GM21825 (cell line): ENCODE measurements around the gene METTL4.
A peak's percentile ranks its signal among the peaks of the same experiment; 100 is the strongest.

ENCODE experiments used
- ATAC-seq: cut with Tn5 transposase; IDR thresholded peaks from one replicate; pipeline ENCODE4 v1.9.1; 2021; ENCODE audit warnings: mild to moderate bottlenecking, moderate library complexity; ENCODE audit not compliant: unreplicated experiment

METTL4 gene, protein sequence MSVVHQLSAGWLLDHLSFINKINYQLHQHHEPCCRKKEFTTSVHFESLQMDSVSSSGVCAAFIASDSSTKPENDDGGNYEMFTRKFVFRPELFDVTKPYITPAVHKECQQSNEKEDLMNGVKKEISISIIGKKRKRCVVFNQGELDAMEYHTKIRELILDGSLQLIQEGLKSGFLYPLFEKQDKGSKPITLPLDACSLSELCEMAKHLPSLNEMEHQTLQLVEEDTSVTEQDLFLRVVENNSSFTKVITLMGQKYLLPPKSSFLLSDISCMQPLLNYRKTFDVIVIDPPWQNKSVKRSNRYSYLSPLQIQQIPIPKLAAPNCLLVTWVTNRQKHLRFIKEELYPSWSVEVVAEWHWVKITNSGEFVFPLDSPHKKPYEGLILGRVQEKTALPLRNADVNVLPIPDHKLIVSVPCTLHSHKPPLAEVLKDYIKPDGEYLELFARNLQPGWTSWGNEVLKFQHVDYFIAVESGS

DNA sequence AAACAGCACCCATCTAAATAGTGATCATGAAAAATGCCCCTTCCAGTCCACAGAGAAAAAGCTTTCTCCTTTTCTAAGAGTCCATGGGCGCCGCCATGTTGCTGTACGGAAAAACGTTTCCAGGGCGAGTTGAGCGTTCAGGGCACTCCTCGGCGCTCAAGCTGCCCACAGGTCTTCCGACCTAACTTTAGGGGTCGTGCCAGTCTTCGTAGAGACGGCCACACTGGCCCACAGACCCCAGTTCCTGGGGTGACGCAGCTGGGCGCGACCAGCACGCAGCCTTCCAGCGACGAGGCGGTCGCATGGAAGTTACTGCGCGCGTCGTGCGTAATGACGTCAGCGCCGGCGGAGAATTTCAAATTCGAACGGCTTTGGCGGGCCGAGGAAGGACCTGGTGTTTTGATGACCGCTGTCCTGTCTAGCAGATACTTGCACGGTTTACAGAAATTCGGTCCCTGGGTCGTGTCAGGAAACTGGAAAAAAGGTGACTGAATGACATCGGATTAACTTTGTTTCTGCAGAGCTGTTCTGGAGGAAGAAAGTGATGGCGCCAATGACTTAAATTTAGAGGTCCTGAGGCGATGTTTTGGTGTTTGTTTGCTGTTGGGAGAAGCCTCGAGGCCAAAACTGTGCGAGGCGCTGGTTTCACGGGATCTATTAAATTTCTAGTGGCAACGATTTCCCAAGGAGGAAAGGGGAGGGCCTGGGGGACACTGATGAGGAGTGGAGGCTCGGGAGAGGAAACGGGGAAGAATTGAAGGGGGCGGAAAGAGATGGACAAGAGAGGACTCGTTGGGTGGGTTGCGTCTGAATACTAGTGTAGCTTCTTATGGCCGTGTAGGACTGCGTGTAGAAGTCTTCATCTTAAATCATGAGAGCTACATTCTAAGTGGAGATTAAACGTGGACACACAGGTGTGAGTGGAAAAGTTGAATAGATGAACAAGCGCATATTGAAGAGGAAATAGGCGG, at the start of gene METTL4, which contains the start of gene NDC80:
METTL4 (minus strand) TSS at position 306 of the 971 bp plus-strand sequence. CDS start 4,289 bp downstream, outside the sequence.
NDC80 (plus strand) TSS at position 358 of the 971 bp plus-strand sequence. CDS start 1,429 bp downstream, outside the sequence.
- ATAC-seq, result peak; percentile 77

DNA sequence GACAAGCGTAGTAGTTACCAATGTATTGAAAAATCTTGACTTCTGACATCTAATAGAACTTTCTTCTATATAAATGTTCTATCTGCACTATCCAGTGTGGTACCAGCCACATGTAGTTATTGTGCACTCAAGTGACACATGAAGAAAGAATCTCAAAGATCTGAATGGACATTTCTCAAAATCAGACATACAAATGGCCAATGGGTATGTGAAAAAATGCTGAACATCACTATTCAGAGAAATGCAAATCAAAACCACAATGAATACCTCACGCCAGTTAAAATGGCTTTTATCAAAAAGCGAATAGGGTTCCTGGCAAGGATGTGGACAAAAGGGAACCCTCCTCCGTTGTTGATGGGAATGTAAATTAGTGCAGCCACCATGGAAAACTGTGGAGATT, 46.7 kb upstream of the METTL4 start:
- ATAC-seq, result no peak

- no peak for ATAC-seq
Observed at GRCh38 chr18:2617401-2617998, 46.2 kb upstream of the METTL4 start.

DNA sequence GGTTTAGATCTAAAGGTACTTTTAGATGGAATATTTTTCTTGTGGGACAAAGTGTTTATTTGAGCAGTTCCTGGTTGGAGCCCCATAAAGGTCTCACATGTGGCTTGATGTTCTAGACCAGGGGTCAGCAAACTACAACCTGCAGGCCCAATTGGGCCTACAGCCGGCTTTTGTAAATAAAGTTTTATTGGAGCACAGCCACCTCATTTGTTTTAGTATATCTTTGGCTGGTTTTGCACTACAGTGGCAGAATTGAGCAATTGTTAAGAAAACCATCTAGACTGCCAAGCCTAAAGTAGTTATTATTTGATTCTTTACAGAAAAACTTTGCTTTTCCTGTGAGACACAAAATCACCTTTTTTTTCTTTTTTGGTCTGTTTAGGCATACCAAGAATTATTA, 41.7 kb upstream of the METTL4 start:
- ATAC-seq, result no peak

- ATAC-seq, result no peak
Observed at GRCh38 chr18:2610549-2610948, 39.2 kb upstream of the METTL4 start.

GRCh38 chr18:2609604-2610003, 38.3 kb upstream of the METTL4 start:
- no peak for ATAC-seq

DNA sequence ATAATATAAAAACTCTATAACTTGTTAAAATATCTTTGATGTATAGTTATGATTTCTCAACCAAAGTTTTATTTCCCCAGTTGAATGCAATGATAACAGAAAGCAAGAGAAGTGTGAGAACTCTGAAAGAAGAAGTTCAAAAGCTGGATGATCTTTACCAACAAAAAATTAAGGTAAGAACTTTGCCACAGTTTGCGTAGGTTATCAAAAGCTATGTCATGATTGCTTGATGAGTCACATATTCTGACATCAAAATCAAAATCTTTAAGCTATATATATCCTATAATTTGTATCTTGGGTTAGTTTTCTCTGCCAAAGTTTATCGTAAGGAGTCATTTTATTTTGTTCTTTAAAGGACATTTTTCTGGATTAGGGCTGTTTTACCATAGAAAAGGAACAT, 35.0 kb upstream of the METTL4 start:
- no peak for ATAC-seq

- no peak for ATAC-seq
Observed at GRCh38 chr18:2602844-2603243, 31.5 kb upstream of the METTL4 start.

GRCh38 chr18:2597639-2598038, 26.3 kb upstream of the METTL4 start:
- no peak for ATAC-seq

DNA sequence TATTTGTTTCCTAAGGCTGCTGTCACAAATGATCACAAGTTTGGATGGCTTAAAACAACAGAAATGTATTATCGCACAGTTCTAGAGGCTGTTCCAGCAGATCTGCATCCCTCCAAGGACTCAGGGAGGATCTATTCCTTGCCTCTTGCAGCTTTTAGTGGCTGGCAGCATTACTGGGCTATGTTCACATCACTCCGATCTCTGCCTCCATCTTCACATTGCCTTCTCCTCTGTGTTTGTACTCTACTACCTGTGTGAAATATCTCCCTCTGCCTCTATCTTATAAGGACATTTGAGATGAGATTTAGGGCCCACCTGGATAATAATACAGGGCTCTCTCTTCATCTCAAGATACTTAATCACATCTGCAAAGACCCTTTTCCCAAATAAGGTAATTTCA, 19.0 kb upstream of the METTL4 start:
- no peak for ATAC-seq

- no peak for ATAC-seq
Observed at GRCh38 chr18:2589345-2590068, 18.2 kb upstream of the METTL4 start.

DNA sequence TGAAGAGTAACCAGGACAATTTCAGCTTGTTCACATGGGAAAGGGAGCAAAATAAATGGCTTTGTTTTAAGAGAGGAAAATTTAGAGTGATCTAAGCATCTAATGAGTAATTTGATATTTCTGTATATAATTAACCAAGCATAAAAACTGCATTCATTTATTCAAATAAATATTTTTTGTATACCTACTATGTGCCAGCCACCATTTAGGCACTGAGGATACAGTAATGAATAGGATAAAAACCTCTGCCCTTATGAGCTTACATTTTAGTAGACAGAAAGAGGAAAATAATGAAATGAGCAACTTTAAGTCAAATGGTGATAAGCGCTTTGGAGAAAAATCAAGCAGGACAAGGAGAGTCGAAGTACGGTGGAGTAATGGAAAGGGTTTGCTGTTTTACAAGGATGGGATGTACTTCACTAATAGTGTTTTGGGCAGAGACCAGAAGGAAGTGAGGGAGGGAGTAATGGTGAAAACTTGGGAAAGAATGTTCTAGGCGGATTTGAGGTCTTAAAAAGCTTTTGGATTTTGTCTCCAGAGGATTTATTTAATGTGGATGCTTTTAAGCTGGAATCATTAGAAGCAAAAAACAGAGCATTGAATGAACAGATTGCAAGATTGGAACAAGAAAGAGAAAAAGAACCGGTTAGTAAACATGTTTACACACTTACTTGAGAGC, 17.5 kb upstream of the METTL4 start:
- ATAC-seq, result no peak

DNA sequence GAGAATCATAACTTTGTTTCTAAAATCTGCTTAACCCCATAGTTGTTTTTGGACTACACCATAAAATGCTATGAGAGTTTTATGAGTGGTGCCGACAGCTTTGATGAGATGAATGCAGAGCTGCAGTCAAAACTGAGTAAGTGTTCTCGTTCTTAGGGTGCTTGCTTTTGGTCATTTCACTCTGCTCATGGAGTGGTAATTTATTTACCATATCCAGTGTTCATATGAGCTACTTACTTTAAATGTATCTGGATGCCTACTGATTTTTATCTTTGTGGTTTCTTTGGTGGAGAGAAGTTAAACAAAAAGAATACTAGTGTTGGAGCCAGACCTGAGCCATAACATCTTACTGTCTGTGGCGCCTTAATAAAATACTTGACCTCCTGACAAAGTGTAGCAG, 16.5 kb upstream of the METTL4 start:
- ATAC-seq, result no peak

GRCh38 chr18:2573408-2573807, 2.1 kb upstream of the METTL4 start:
- no peak for ATAC-seq

DNA sequence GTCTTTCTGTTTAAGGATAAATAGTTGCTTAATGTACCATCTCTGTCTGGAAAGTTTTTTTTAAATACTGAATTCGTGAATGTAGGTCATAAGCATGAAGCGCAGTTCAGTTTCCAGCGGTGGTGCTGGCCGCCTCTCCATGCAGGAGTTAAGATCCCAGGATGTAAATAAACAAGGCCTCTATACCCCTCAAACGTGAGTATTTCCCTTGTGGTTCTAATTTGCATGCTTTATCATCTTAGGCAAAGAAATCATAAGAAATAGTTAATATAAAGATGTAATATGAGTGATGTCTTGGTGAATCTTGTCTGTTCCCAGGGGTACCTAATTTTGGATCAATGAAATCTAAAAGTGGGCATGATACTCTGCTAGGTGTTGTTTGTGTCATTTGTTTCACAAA, 1.6 kb upstream of the METTL4 start:
- ATAC-seq, result no peak

DNA sequence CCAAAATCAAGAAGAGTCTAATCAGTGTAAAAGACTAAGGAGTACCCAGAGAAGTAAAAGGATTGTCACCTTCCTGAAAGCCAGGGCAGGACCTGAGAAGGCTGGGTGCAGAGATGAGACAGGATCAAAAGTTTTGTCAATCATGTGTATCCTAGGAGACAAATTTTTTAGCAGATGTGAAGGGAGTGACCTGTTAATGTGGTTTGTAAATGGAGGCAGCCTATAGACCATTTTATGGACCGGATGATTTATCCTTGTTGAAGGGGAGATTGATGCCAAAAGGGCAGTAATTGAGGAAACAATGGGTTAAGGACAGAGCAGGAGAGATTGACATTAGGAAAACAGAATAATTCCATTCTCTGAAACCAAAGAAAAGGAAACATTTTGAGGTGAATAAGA, 865 bp upstream of the METTL4 start:
- ATAC-seq, result no peak

DNA sequence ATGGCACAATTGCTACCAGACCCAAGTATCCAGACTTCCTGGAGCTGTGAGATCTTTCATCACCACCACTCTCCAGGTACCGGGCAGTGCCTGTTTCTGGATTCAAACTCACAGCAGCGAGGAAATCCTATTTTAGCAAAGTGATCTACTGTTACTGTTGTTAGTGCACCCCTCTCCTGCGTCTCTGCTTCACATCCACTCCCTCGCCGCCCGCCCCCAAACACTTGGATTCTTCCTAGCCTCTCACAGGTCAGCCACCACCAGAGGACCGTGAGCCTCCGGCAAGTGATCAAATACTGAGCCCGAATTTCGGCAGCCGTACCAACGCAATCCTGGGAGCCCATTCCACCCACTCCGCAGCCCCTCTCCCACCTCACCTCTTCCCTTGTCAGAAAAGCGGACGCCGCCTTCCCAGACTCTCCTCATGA, 519 bp downstream of the METTL4 start:
- peak; percentile 49 for ATAC-seq

DNA sequence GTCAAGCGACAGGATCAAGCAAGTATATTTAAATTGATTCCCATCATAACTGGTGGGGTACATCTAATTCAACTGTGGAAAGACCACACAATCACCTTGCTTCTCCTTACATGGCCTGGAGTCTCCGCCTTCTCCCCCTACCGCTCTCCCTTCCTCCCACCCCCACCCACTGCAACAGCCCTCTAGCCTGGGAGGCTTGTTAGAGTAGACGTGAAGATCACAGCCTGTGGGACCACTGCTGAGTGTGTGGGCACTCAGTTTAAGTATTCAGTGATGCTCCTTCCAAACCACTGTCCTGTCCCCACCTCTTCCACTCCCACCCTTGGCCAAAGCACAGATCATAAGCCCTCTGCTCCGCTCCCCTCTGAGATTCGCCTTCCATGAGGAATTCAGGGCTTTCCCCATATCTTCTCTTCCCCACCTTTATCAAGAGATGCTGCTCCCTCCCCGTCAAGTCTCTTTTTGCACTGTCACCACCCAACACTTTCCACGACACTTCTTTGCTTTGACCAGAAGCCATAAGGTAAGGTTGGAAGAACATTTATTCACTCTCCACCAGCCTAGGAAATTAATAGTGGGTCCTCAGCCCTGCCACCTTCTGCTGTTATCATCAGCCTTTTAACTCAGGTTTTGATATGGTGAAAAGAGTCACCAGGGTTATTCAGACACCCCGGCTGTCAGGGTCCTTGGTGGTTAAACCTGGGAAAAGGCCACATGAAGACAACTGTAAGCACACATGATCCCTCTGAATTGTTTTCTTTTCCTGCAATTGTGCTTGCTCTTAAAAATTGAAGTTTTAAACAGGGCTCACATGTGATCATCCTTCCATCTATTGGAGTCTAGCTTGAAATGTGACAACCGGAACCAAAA, 1.7 kb downstream of the METTL4 start:
- no peak for ATAC-seq

- no peak for ATAC-seq
Observed at GRCh38 chr18:2568605-2569004, 2.7 kb downstream of the METTL4 start.
